GM20431 (cell line): ENCODE results near the gene MYOCOS.
"Not testable (repeated sequence)": the region's sequence is repeated elsewhere in the genome, so short reads cannot be mapped to it uniquely, and the experiment has no call there.

Experiments
- in situ Hi-C: fragments of 300-500 bp; cut with MseI, MboI; formaldehyde crosslinking; loops from one replicate; pipeline ENCODE4 v1.15.0; 2020; ENCODE audit warnings: low sequenced_read_pairs; ENCODE audit not compliant: unreplicated experiment

The MYOCOS gene

GRCh38 chr1:171654942-171655745 lies 33.1 kb downstream of the MYOCOS start:
- in situ Hi-C loops = no loop called here

- in situ Hi-C loops = no loop called here
These were observed 33.7 kb downstream of the MYOCOS start for GRCh38 chr1:171655746-171656116.

GRCh38 chr1:171656206-171656605 lies 34.2 kb downstream of the MYOCOS start:
- in situ Hi-C loops = not testable (repeated sequence)

GRCh38 chr1:171661076-171661650 lies 39.1 kb downstream of the MYOCOS start:
- in situ Hi-C loops = no loop called here

DNA sequence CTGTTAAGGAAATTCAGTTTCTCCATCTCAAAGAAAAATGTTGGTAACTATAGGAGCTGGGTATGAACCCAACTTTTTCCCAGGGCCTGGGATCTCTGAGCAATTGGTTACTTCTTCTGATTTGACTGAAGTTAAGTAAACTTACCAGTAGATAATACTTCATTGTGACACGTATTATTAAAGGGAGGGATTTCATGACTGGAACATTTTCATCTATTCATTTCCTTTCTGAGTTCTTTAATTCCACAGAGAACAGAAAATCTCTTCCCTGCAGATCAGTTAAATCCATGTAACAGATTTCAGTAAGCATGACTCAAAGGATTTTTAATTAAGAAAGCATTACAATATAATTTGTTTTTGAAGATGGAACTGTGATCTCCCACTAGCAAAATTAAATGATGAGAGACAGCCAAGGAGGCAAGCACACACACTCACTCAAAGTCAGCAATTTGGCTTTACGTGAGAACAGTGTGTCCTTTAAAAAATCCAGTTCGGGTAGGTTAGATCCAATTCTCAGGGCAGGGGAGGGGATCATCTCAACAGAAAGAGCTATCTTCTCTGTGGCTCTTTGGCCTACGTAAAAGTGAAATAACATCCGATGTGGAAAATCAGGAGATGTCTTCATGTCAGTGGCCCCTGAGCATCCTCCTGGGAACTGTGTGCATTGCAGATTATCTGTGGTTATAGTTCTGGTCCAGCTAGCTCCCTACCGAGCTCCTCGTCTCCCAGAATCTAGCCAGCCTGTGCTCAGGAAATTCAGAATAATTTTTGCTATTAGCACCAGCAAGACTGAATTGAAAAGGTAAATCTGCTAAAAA lies 41.2 kb downstream of the MYOCOS start:
- in situ Hi-C loops = no loop called here

DNA sequence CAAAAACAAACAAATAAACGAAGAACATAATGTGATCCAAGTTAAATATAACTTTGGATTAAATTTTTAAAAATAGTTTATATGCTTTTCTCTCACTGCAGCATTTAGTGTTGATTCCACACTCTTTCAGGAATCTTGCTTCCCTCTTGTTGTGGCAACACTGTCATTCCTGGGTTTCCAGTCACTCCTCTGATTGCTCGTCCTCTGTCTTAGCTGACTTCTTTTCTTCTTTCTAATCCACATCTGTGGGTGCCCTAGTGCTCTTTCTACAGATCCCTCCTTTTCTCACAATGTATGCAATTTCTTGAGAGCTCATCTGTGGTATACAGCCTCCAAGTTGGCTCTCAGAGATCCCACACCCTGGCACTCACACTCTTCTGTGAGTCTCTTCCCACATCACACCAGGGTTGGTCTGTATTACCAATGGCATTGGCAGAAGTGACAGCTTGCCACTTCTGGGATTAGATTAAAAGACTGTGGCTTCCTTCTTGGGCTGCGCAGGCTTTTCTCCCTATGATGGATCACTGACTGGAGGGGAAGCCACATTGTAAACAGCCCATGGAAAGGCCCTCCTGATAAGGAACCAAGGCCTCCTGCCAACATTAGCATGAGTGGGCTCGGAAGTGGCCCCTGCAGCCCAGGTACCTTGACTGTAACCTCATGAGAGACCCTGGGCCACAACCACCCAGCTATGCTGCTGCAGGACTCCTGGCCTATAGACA lies 42.0 kb downstream of the MYOCOS start:
- in situ Hi-C loops = no loop called here

- in situ Hi-C loops = no loop called here
These were observed 42.9 kb downstream of the MYOCOS start for GRCh38 chr1:171664976-171665375.

GRCh38 chr1:171666114-171666769 lies 44.2 kb downstream of the MYOCOS start:
- in situ Hi-C loops = no loop called here

DNA sequence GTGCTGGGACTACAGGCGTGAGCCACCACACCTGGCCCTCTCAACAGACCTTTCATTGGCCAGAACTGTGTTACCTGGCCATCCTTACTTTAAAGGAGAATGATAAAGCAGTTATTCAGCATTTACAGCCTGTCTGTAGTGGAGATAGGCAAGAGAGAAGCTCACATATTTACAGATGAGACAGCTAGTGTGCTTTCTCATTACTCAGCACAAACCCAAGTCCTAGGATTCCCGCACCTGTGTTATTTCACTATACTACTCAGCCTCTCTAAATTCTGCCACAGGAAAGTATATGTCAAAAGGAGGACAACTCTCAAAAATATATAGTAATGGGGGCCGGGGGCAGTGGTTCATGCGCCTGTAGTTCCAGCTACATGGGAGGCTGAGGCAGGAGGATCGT lies 46.3 kb downstream of the MYOCOS start:
- in situ Hi-C loops = no loop called here

DNA sequence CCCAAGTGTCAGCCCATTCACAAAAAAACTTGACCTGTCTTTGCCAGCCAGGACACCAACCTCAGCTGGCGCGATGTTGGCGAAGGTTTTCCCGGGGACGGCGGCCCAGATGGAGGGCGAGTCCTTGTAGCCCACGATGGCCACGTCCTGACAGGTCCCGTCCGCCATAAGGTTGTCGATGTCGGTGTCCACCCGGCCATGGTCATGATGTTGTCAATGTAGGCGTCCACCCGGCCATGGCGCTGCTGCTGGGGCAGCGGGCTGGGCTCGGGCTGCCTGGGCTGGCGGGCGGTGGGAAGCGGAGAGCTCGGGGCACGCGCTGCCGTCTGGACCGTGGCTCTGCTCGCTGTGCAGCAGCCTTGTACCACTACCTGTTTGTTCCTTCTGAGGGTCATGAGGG lies 48.7 kb downstream of the MYOCOS start:
- in situ Hi-C loops = no loop called here

DNA sequence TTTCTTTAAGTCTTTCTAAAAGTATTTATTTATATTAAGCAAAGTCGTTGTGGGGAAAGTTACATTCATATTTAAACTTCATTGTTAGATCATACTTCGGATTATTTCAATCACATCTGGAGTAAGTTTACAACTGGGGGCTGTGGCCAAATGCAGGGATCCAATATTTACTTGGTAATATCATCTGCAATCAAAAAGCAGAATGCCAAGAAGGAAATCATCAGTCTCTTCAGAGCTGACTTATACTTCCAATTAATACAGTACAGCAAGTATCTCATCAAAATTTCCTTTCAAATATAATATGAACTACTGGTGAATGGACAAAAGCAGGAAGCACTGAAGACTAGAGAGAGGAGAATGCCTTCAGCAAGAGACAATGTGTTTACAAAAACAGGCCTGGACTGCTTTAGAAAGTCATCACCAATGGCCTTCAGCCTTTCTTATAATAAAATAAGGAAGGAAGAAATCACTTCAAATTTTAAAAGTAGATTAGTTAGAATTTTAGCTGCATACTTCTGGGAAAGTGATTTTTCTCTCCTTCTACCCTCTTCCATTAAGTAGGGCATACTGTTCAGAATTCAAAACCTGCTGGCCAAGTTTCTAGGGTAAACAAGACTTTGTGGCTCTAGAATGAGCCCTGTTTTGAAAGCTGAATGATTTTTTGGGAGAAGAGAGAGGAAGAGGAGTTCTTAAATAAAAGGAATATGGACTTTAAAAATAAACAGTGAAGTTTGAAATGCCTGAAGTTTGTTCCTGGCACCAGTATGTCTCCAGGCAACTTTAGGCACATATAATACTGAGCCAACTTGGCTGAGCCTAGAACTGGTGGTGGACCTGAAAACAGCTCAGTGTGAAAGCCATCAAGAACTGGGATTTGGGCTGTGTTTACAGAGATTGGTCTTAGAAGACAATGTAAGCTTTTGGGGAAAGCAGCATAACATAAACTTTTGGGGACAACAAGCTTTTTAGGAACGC lies 52.7 kb downstream of the MYOCOS start:
- in situ Hi-C loops = no loop called here
